ENCODE results near the gene KIFC1.

GRCh38 chr6:33446356-33446755 lies 54.7 kb downstream of the KIFC1 start:
- no peak for TF ChIP-seq POLR2AphosphoS5 (IDR thresholded peaks at IDR 0.05; ENCODE audit: insufficient read depth in 1 of 2, low read depth in 1 of 2)
- TF ChIP-seq, protein P1, sequence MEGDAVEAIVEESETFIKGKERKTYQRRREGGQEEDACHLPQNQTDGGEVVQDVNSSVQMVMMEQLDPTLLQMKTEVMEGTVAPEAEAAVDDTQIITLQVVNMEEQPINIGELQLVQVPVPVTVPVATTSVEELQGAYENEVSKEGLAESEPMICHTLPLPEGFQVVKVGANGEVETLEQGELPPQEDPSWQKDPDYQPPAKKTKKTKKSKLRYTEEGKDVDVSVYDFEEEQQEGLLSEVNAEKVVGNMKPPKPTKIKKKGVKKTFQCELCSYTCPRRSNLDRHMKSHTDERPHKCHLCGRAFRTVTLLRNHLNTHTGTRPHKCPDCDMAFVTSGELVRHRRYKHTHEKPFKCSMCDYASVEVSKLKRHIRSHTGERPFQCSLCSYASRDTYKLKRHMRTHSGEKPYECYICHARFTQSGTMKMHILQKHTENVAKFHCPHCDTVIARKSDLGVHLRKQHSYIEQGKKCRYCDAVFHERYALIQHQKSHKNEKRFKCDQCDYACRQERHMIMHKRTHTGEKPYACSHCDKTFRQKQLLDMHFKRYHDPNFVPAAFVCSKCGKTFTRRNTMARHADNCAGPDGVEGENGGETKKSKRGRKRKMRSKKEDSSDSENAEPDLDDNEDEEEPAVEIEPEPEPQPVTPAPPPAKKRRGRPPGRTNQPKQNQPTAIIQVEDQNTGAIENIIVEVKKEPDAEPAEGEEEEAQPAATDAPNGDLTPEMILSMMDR (IDR thresholded peaks at IDR 0.05) = no peak
- TF ChIP-seq POLR2A (IDR thresholded peaks at IDR 0.05) = no peak
